HUES48 (cell line): ENCODE results near the gene SCMH1.
"Not testable (repeated sequence)": the region's sequence is repeated elsewhere in the genome, so short reads cannot be mapped to it uniquely, and the experiment has no call there.

ENCODE experiments used
- H3K27ac ChIP-seq: one replicate; pipeline ENCODE4 v1.7.0; 2013; ENCODE audit warnings: low read depth, low read length, inconsistent platforms
- H3K27me3 ChIP-seq: 2 replicates; pipeline ENCODE4 v1.6.1; 2013; ENCODE audit warnings: mild to moderate bottlenecking, low read length; ENCODE audit not compliant: control insufficient read depth, insufficient read depth
- H3K36me3 ChIP-seq: 2 replicates; pipeline ENCODE4 v1.6.1; 2013; ENCODE audit warnings: low read length; ENCODE audit not compliant: control insufficient read depth, insufficient read depth
- H3K4me1 ChIP-seq: 2 replicates; pipeline ENCODE4 v1.6.1; 2013; ENCODE audit warnings: mild to moderate bottlenecking, low read length; ENCODE audit not compliant: control insufficient read depth, insufficient read depth
- H3K4me3 ChIP-seq: 2 replicates; pipeline ENCODE4 v1.5.1; 2013; ENCODE audit warnings: mild to moderate bottlenecking, low read depth, low read length
- H3K9ac ChIP-seq: 2 replicates; pipeline ENCODE4 v1.6.1; 2013; ENCODE audit warnings: mild to moderate bottlenecking, low read depth, low read length, moderate library complexity
- H3K9me3 ChIP-seq: 2 replicates; pipeline ENCODE4 v1.6.1; 2013; ENCODE audit warnings: low read length; ENCODE audit not compliant: control insufficient read depth, insufficient read depth

The SCMH1 gene

GRCh38 chr1:41277371-41277975 is 35.4 kb upstream of the SCMH1 start:
- Histone ChIP-seq H3K27me3 (no peaks in the 10 kb centered on the region), H3K4me3 (no peak overlapping the region), H3K27ac (no peak overlapping the region), H3K36me3 (no peaks in the 10 kb centered on the region), H3K9ac (no peak overlapping the region), H3K4me1 (no peaks in the 10 kb centered on the region), H3K9me3 (no peaks in the 10 kb centered on the region)

- Histone ChIP-seq H3K9ac (no peak overlapping the region), H3K9me3 (no peaks in the 10 kb centered on the region), H3K27ac (no peak overlapping the region), H3K4me3 (no peak overlapping the region), H3K36me3 (no peaks in the 10 kb centered on the region), H3K27me3 (no peaks in the 10 kb centered on the region), H3K4me1 (no peaks in the 10 kb centered on the region)
Measured at GRCh38 chr1:41275831-41276230, 33.7 kb upstream of the SCMH1 start.

- no peaks in the 10 kb centered on the region for H3K4me1 ChIP-seq
- H3K9me3 ChIP-seq, result no peaks in the 10 kb centered on the region
- no peak overlapping the region for H3K9ac ChIP-seq
- H3K36me3 ChIP-seq, result no peaks in the 10 kb centered on the region
- H3K4me3 ChIP-seq, result no peak overlapping the region
- no peak overlapping the region for H3K27ac ChIP-seq
- no peaks in the 10 kb centered on the region for H3K27me3 ChIP-seq
Measured at GRCh38 chr1:41274752-41275545, 32.8 kb upstream of the SCMH1 start.

GRCh38 chr1:41272601-41273000 is 30.5 kb upstream of the SCMH1 start:
- Histone ChIP-seq H3K36me3 (no peaks in the 10 kb centered on the region), H3K4me3 (no peak overlapping the region), H3K27ac (no peak overlapping the region), H3K9ac (no peak overlapping the region), H3K27me3 (no peaks in the 10 kb centered on the region), H3K4me1 (no peaks in the 10 kb centered on the region), H3K9me3 (no peaks in the 10 kb centered on the region)

- H3K27ac ChIP-seq, result no peak overlapping the region
- no peaks in the 10 kb centered on the region for H3K9me3 ChIP-seq
- H3K36me3 ChIP-seq, result no peaks in the 10 kb centered on the region
- no peaks in the 10 kb centered on the region for H3K4me1 ChIP-seq
- no peaks in the 10 kb centered on the region for H3K27me3 ChIP-seq
- no peak overlapping the region for H3K4me3 ChIP-seq
- no peak overlapping the region for H3K9ac ChIP-seq
Measured at GRCh38 chr1:41268154-41268770, 26.2 kb upstream of the SCMH1 start.

- Histone ChIP-seq H3K9ac (no peak overlapping the region), H3K27me3 (no peaks in the 10 kb centered on the region), H3K4me1 (no peaks in the 10 kb centered on the region), H3K9me3 (no peaks in the 10 kb centered on the region), H3K36me3 (no peaks in the 10 kb centered on the region), H3K4me3 (no peak overlapping the region), H3K27ac (no peak overlapping the region)
Measured at GRCh38 chr1:41261926-41262618, 20.0 kb upstream of the SCMH1 start.

- no peaks in the 10 kb centered on the region for H3K27me3 ChIP-seq
Measured at GRCh38 chr1:41260768-41261167, 18.7 kb upstream of the SCMH1 start.

GRCh38 chr1:41259221-41259620 is 17.1 kb upstream of the SCMH1 start:
- H3K36me3 ChIP-seq, result no peaks in the 10 kb centered on the region
- H3K9ac ChIP-seq, result no peak overlapping the region
- H3K4me3 ChIP-seq, result no peak overlapping the region
- H3K9me3 ChIP-seq, result no peaks in the 10 kb centered on the region
- H3K27me3 ChIP-seq, result no peaks in the 10 kb centered on the region
- no peaks in the 10 kb centered on the region for H3K4me1 ChIP-seq
- H3K27ac ChIP-seq, result no peak overlapping the region

More at GRCh38 chr1:41260768-41261167, 18.7 kb upstream of the SCMH1 start:
- Histone ChIP-seq H3K36me3 (no peaks in the 10 kb centered on the region), H3K9ac (no peak overlapping the region), H3K4me1 (no peaks in the 10 kb centered on the region), H3K27ac (no peak overlapping the region), H3K9me3 (no peaks in the 10 kb centered on the region), H3K4me3 (no peak overlapping the region)

- H3K27me3 ChIP-seq, result no peaks in the 10 kb centered on the region
- no peaks in the 10 kb centered on the region; the same call in 1 of the 2 replicates for H3K9me3 ChIP-seq
- H3K4me1 ChIP-seq, result no peaks in the 10 kb centered on the region
- no peak overlapping the region for H3K27ac ChIP-seq
- H3K9ac ChIP-seq, result no peak overlapping the region
- no peaks in the 10 kb centered on the region for H3K36me3 ChIP-seq
- no peak overlapping the region for H3K4me3 ChIP-seq
Measured at GRCh38 chr1:41255978-41256377, 13.9 kb upstream of the SCMH1 start.

- not testable (repeated sequence) for H3K27me3 ChIP-seq, H3K9ac ChIP-seq, H3K4me3 ChIP-seq, H3K9me3 ChIP-seq, H3K4me1 ChIP-seq, H3K27ac ChIP-seq, H3K36me3 ChIP-seq
Measured at GRCh38 chr1:41251120-41251519, 9.0 kb upstream of the SCMH1 start.

GRCh38 chr1:41249319-41249718 is 7.2 kb upstream of the SCMH1 start:
- Histone ChIP-seq H3K36me3 (no peaks in the 10 kb centered on the region), H3K9me3 (no peaks in the 10 kb centered on the region; the same call in 1 of the 2 replicates), H3K9ac (no peak overlapping the region), H3K4me3 (no peak overlapping the region), H3K27ac (no peak overlapping the region), H3K27me3 (no peaks in the 10 kb centered on the region), H3K4me1 (no peaks in the 10 kb centered on the region)
